GM10847 (cell line): ENCODE data around the gene DAPK2.

ENCODE experiments used
- POLR2A ChIP-seq: IDR thresholded peaks from 2 replicates; pipeline ENCODE4 v1.6.1; 2011; ENCODE audit not compliant: insufficient read length; ENCODE audit errors: extremely low read depth

The DAPK2 gene

GRCh38 chr15:64068133-64068532, 21.8 kb upstream of the DAPK2 start:
- TF ChIP-seq POLR2A = no peak

DNA sequence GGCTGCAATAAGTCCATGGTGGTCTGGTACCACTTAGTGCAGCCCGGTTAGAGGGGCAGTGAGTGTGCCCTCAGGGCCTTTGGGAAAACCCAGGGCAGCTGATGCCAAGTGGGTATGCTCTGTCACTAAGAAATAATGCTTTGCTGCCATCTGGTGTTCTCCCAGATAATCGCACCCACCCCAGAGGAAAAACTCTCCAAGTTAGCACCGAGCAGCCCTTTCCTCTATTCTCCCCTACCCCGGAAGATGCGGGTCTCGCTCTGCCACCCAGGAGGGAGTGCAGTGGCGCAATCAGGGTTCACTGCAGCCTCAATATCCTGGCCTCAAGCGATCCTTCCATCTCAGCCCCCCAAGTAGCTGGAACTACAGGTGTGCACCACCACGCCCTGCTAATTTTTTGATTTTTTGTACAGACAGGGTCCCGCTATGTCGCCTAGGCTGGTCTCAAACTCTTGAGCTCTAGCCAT, 21.3 kb upstream of the DAPK2 start:
- no peak for TF ChIP-seq POLR2A

- no peak for TF ChIP-seq POLR2A
Observed at GRCh38 chr15:64066451-64066850, 20.2 kb upstream of the DAPK2 start.

DNA sequence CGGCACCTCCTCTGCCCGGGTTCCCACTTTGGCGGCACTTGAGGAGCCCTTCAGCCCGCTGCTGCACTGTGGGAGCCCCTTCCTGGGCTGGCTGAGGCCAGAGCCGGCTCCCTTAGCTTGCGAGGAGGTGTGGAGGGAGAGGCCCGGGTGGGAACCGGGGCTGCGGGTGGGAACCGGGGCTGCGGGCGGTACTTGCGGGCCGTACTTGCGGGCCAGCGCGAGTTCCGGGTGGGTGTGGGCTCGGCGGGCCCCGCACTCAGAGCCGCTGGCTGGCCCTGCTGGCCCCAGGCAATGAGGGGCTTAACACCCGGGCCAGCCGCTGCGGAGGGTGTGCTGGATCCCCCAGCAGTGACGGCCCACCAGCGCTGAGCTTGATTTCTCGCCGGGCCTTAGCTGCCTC, 14.4 kb upstream of the DAPK2 start:
- TF ChIP-seq POLR2A = no peak

GRCh38 chr15:64058279-64058678, 12.0 kb upstream of the DAPK2 start:
- no peak for TF ChIP-seq POLR2A

DNA sequence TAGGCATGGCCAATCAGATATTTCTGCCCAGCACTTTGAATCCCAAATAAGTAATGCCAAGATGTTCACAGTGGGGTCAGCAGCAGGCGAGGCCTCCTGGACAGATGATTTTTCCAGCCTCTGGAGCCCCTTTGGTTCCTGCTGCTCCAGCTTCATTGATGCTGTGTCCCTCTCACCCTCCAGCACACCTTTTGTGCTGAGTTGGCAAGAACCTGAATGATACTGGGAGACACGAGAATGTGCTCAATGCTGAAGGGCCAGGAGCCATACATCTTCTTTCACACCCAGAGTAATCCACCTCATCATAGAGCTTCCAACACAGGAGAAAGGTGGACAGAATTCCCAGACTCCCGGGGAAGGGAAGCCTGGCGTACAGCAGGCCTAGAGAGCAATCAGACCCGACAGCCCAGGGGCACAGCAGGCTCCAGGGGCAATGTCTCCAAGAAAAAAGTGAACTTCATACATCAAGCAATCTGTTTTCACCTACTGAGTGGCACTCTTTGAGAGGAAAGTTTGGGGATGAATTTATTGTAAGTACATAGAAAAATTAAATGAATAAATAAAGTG, 6.7 kb upstream of the DAPK2 start:
- TF ChIP-seq POLR2A = no peak

DNA sequence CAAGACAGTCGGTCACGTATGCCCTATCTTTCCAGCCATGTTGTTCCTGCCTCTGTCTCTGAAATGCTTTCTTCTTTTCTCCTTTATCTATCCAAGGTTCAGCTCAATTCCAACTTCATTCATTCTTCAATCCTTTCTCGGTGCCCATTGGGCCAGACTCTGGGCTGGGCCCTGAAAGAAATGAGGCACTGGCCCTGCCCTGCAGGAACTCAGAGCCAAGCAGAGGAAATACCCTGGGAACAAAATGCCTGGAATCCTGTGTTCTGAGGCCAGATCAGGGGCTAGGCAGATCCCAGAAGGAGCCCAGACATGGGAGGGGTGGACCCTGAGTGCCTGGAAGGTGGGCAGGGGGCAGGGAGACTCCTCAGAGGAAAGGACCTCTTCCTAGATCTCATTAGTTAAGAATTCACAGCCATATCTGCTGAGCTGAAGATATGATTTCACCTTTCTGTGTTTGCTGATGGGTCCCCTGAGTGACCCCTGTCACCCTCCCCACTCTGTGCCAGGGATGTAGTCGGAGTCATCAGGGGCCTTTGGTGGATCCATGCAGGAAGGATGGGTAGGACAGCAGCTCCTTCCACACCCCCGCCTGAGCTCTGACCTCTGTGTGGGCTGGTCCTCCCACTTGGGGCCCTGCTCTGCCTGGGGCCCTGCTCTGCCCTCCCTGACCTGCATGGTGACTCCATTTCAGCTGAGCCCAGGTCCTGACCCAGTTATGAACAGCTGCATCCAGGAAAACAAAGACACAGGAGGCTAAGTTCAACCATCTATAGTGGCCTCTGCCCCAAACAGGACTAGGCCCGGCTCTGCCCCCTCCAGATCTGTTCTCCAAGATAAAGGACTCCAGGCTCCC, 5.3 kb upstream of the DAPK2 start:
- no peak for TF ChIP-seq POLR2A

- no peak for TF ChIP-seq POLR2A
Observed at GRCh38 chr15:64051093-64051402, 4.8 kb upstream of the DAPK2 start.

GRCh38 chr15:64050281-64051092, 4.2 kb upstream of the DAPK2 start:
- TF ChIP-seq POLR2A = no peak

DNA sequence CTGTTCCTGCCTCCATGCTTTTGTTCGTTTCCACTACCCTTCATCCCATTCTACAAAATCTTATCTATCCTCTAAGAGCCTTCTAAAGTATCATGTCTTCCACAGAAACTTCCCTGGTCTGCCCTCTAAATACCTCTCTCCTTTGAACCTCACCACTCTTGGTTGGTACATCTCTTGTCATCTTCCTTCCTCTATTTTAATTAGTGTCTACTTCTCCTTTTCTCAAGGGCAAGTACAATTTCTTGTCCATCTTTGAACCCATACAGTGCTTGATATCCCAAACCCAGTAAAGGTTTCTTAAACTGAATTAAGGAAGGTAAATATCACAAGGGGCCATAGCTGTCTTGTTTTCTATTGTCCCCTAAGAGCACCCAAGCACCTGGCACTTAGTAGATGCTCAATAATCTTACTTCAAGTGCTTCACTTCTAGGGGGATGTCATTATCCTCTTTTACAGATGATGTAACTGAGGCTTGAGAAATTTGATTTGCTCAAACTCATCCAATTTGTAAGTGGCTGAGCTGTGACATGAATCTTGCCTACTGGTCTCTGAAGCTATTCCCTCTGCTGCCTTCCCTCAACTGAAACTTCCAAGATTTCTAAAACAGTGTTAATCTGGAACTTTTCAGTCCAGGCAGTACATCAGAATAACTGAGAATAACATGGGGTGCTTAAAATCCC, 2.6 kb upstream of the DAPK2 start:
- TF ChIP-seq POLR2A = no peak

- TF ChIP-seq POLR2A = no peak
Observed at GRCh38 chr15:64045774-64046420, 388 bp downstream of the DAPK2 start.

GRCh38 chr15:64045101-64045435, 1.2 kb downstream of the DAPK2 start:
- no peak for TF ChIP-seq POLR2A

- TF ChIP-seq POLR2A = no peak
Observed at GRCh38 chr15:64044300-64045100, 1.8 kb downstream of the DAPK2 start.

DNA sequence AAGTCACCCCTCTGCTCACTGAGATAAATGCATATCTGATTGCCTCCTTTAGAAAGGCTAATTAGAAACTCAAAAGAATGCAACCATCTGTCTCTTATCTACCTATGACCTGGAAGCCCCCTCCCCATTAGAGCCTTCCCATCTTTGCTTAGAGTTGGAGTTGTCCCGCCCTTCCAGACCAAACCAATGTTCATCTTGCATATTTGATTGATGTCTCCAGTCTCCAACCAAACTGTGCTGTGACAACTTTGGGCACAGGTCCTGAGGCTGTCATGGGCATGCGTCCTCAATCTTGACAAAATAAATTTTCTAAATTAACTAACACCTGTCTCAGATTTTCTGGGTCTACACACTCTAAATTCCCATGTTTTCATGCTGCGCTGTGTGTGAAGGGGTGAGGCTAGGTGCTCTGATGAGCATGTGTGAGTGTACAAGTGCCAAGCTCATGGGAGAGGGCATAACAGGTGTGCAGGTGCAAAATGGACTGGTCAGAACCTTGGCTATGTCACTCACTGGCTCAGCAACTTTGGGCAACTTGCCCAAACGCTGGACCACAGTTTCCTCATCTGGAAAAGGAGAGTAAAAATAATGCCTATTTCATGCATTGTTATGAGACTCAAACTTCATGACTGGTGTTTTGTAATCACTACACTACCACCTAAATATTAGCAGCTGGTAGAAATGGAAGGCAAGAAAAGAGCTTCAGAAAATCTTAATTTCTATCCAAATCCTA, 7.2 kb downstream of the DAPK2 start:
- TF ChIP-seq POLR2A = no peak
